SJCRH30 (cell line): ENCODE data around the gene TRIP6. TPM values are rescaled to one million over a fixed set of nuclear protein-coding genes. Genes with fewer than 3 reads are reported as not detected.
A peak's percentile ranks its signal among the peaks of the same experiment; 100 is the strongest.

Experiments
- DNase-seq, 2 experiments: peaks; one replicate each; pipeline ENCODE4 v3.0.0-alpha.2; 2015 to 2020
- H3K27ac ChIP-seq: fragments of 250-450 bp; sonication (Bioruptor Pico); 2 replicates; pipeline ENCODE4 v1.5.1; 2020; ENCODE audit warnings: mild to moderate bottlenecking, moderate library complexity
- H3K27me3 ChIP-seq: fragments of 250-450 bp; sonication (Bioruptor Pico); 2 replicates; pipeline ENCODE4 v1.5.1; 2020; ENCODE audit warnings: mild to moderate bottlenecking, moderate library complexity
- H3K36me3 ChIP-seq: fragments of 250-450 bp; sonication (Bioruptor Pico); 2 replicates; pipeline ENCODE4 v1.5.1; 2020; ENCODE audit warnings: mild to moderate bottlenecking, moderate library complexity
- H3K4me1 ChIP-seq: fragments of 250-450 bp; sonication (Bioruptor Pico); 2 replicates; pipeline ENCODE4 v1.5.1; 2020; ENCODE audit warnings: mild to moderate bottlenecking, moderate library complexity
- H3K4me3 ChIP-seq: fragments of 250-450 bp; sonication (Bioruptor Pico); 2 replicates; pipeline ENCODE4 v1.5.1; 2020; ENCODE audit warnings: mild to moderate bottlenecking, moderate library complexity
- H3K9me3 ChIP-seq: fragments of 250-450 bp; sonication (Bioruptor Pico); replicated peaks from 2 replicates; pipeline ENCODE4 v1.5.1; 2020; ENCODE audit warnings: mild to moderate bottlenecking, moderate library complexity
- total RNA-seq: library from RNA; depleted of rRNA; stranded (reverse); fragments of >200 nt; shearing (Covaris generic); gene quantifications from 2 replicates; pipeline ENCODE4 v1.2.3, GENCODE V29; 2014

The TRIP6 gene
- total RNA-seq, 1 experiment from 2014 or later = 49.3 TPM

DNA sequence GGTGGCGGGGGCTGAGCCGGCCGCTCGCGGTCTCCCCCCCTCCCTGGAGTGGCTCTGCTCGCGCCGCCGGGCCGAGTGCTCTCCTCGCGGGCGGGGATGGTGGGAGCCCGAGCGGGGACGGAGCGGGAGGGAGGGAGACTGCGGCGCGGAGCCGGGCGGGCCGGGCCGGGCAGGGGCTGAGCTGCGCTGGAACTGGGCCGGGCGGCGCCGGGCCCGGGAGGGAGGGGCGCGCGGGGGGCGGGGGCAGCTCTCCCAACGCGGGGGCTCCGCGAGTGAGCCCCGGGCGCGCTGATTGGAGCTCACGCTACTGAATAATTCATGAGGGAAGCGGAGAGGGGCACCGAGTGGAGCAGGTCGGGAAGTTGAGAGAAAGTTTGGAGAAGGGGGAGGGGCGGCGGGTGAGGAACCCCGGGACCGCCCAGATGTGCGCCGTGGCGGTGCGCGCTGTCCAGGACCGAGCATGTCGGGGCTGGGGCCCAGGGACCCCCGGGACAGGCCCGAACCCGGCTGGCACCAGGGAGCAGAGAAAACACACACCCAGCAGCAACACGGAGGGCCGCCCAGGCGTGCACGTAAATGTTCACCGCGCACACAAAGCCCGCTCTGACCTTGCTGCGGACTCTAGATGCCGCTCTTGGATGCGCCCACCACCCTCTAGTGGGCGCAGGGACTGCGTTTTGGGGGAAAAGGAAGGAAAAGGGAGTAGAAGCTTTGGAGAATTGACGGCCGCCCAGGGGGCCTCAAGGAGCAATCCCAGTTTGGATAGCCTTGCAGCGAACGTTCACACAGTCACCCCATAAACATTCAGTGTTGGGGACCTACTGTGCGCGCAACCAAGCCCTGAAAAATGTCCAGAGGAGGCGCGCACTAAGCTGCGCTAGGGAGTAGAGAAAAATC, 39.6 kb upstream of the TRIP6 start, which contains the start of gene EPHB4:
Gene EPHB4 (minus strand): TSS at position 194 of the 897 bp plus-strand sequence. CDS start 493 bp downstream, outside the sequence.
- H3K36me3 ChIP-seq = peaks cover 10% of the 10 kb centered on the region
- no peaks in the 10 kb centered on the region for H3K9me3 ChIP-seq
- no peaks in the 10 kb centered on the region; the same call in 1 of the 2 replicates for H3K27me3 ChIP-seq
- H3K4me3 ChIP-seq = peak within 1 kb of the TSS; percentile 95
- DNase-seq = peak; percentile 94 to 97
- 0 out of 2 replicates have a peak, but pooled peaks cover 3% of the 10 kb centered on the region for H3K4me1 ChIP-seq
- H3K27ac ChIP-seq = peak within 1 kb of the TSS; percentile 44; the same call in 1 of the 2 replicates

DNA sequence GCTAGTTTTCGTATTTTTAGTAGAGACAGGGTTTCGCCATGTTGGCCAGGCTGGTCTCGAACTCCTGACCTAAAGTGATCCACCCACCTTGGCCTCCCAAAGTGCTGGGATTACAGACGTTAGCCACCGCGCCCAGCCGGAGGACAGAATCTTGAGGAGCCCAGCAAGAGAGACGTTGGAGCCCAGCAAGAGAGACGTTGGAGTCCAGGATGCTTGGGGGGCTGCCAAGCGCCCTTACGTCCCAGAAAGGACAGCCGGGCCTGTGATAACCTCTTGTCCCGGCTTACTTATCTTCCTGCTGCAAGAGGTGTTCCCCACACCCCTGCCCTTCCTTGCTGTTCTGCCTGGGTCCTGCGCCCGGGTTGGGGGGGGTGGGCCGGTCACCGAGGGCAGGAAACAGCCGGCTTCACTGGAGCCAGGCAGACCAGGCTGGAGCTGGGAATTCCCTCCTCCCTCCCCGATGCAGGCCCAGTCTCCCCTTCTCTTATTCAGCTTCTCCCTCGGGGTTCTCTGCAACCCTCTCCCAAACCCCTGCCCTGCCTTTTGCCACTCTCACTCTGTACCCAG, 38.0 kb upstream of the TRIP6 start:
- no peak for DNase-seq
- Histone ChIP-seq H3K4me1 (0 out of 2 replicates have a peak, but pooled peaks cover 3% of the 10 kb centered on the region), H3K36me3 (no peaks in the 10 kb centered on the region; the same call in 1 of the 2 replicates), H3K4me3 (no peak overlapping the region), H3K27me3 (no peaks in the 10 kb centered on the region; the same call in 1 of the 2 replicates), H3K9me3 (no peaks in the 10 kb centered on the region), H3K27ac (no peak overlapping the region)

DNA sequence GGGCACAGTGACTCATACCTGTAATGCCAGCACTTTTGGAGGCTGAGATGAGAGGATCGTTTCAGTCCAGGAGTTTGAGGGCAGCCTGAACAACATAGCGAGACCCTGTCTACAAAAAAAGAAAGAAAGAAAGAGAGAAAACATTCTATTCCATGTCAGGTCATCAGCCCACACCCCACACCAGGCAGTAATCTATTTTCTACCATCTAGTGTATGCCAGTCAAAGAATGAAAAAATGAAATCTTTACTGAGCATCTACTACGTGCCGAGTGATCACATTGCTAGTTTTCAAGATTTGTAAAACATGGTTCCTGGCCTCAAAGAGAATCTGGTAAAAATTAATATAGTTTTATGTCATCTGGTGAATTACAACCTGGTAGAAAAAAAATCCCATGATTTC, 36.8 kb upstream of the TRIP6 start:
- no peaks in the 10 kb centered on the region for H3K9me3 ChIP-seq
- H3K27ac ChIP-seq = no peak overlapping the region
- no peaks in the 10 kb centered on the region; the same call in 1 of the 2 replicates for H3K27me3 ChIP-seq
- H3K36me3 ChIP-seq = no peaks in the 10 kb centered on the region
- DNase-seq = no peak
- 0 out of 2 replicates have a peak, but pooled peaks cover 3% of the 10 kb centered on the region for H3K4me1 ChIP-seq
- H3K4me3 ChIP-seq = no peak overlapping the region

DNA sequence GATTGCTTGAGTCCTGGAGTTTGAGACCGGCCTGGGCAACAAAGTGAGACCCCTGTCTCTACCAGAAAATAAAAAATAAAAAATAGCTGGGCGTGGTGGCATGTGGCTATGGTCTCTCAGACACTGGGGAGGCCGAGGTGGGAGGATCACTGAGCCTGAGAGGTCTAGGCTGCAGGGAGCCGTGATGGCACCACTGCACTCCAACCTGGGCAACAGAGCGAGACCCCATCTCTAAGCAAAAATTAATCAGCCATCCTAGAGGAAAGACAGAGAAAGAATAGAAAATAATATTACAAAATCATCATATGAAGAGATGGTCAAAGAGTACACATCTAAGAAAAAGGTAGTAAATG, 34.9 kb upstream of the TRIP6 start:
- H3K9me3 ChIP-seq = no peaks in the 10 kb centered on the region
- H3K27me3 ChIP-seq = no peaks in the 10 kb centered on the region; the same call in 1 of the 2 replicates
- H3K4me1 ChIP-seq = peaks cover 7% of the 10 kb centered on the region
- H3K36me3 ChIP-seq = no peaks in the 10 kb centered on the region
- H3K4me3 ChIP-seq = no peak overlapping the region
- H3K27ac ChIP-seq = no peak overlapping the region
- DNase-seq = no peak

DNA sequence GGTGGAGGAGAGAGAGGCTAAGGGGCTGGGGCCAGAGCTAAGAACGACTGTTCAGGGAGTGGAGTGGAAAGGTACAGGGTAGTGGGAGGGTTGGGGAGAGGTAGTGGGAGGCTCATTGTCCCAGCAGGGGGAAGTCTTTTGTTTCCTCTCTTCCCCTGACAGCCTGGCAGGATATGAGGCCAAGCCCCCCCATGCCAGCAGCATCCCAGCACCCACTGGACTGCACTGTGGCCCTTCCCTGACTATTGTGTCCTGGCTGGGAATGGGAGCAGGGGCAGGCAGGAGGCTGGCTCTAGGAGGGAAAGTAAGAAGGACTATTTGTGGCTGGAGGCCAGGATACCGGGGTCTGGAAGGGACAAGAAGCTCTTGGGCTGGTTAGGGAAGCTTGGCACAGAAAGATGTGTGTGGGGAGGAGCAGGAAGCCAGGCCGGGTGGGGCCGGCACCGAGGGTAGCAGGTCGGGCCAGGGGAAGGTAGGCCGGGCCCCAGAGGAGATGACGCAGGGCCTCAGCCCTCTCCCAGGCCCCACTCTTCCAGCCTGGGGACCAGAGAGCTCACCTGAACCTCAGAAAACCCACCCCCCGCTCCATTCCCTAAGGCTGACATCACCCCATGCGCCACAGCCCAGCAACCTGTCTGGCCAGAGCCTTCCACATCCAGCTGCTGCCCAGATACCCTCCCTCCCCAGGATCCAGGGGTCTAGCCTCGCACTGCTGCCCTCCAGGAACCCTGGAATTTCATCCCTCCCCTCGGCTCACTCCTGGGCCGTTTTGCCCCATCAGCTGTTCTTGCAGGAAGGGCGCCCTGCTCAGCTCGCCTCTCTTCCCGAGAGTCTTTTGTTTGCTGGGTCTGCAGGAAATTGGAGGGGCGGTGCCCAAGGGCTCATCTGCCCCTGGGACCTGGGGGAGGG, 31.0 kb upstream of the TRIP6 start:
- H3K36me3 ChIP-seq = no peaks in the 10 kb centered on the region
- DNase-seq = peak; percentile 79 to 80

DNA sequence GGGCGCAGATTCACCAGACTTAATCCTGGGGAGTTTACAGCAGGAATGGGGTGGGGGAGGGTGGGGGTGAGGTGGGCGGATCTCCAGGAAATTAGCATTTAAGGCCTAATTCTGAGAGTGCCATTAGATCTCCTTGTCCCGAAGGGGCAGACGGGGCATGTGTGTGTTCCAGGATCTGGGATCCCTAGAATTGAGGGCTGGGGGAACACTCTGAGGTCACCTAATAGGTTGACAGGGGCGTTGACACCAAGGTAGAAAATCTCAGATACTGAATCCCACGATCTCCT, 30.4 kb upstream of the TRIP6 start:
- Histone ChIP-seq H3K4me1 (peaks cover 7% of the 10 kb centered on the region), H3K36me3 (no peaks in the 10 kb centered on the region), H3K9me3 (no peaks in the 10 kb centered on the region), H3K27me3 (no peaks in the 10 kb centered on the region; the same call in 1 of the 2 replicates), H3K27ac (peak overlapping the region; percentile 60), H3K4me3 (peak overlapping the region; percentile 41)
- DNase-seq = no peak

More for the DNA sequence above, 31.0 kb upstream of the TRIP6 start:
- H3K9me3 ChIP-seq = no peaks in the 10 kb centered on the region
- peaks cover 7% of the 10 kb centered on the region for H3K4me1 ChIP-seq
- H3K27ac ChIP-seq = peak overlapping the region; percentile 21; the same call in 1 of the 2 replicates
- H3K4me3 ChIP-seq = peak overlapping the region; percentile 34
- H3K27me3 ChIP-seq = no peaks in the 10 kb centered on the region; the same call in 1 of the 2 replicates

DNA sequence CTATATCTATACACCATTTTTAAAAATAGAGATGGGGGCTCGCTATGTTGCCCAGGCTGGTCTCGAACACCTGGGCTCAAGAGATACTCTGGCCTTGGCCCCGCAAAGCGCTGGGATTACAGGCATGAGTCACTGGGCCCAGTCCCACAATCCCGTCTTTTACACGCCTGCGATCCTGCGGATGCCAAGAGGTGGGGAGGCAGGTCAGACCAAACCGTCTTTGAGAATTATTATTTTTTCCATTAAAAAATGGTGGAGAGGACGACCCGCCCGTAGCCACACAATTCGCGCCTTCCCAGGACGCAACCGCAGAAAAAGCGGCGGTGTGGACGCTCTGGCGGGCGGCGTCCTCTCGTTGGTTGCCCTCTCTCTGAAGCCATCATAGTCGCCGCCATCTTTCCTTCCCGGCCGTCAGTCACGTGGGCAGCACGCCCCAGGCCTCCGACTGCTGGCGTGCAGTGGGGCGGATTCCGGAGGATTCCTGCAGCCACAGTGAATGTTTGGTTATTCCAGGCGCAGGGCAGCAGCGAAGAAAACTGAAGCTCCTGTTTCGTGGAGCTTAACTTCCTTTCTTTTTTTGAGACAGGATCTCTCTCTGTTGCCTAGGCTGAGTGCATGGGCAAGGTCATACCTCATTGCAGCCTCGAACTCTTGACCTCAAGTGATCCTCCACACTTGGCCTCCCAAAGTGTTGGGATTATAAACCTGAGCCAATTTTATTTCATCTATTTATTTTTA, 29.9 kb upstream of the TRIP6 start:
- Histone ChIP-seq H3K4me3 (peak overlapping the region; percentile 41), H3K27ac (peak overlapping the region; percentile 60), H3K36me3 (no peaks in the 10 kb centered on the region), H3K4me1 (peaks cover 7% of the 10 kb centered on the region), H3K9me3 (no peaks in the 10 kb centered on the region), H3K27me3 (no peaks in the 10 kb centered on the region; the same call in 1 of the 2 replicates)
- peak; percentile 82 to 85 for DNase-seq

DNA sequence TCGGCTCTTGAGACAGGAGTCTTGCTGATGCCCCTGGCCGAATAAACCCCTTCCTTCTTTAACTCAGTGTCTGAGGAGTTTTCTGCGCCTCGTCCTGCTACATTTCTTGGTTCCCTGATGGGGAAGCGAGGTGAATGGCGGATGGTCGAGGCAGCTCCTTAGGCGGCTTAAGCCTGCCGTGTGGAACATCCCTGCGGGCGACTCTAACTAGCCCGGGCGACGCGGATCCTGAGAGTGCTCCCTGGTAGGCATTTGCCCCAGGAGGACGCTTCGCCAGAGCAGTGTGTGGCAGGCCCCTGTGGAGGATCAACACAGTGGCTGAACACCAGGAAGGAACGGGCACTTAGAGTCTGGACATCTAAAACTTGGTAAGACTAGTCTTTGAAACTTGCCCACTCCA, 27.8 kb upstream of the TRIP6 start:
- Histone ChIP-seq H3K9me3 (no peaks in the 10 kb centered on the region), H3K27me3 (no peaks in the 10 kb centered on the region), H3K4me3 (no peak overlapping the region), H3K4me1 (peaks cover 7% of the 10 kb centered on the region), H3K27ac (no peak overlapping the region), H3K36me3 (no peaks in the 10 kb centered on the region)
- no peak for DNase-seq

DNA sequence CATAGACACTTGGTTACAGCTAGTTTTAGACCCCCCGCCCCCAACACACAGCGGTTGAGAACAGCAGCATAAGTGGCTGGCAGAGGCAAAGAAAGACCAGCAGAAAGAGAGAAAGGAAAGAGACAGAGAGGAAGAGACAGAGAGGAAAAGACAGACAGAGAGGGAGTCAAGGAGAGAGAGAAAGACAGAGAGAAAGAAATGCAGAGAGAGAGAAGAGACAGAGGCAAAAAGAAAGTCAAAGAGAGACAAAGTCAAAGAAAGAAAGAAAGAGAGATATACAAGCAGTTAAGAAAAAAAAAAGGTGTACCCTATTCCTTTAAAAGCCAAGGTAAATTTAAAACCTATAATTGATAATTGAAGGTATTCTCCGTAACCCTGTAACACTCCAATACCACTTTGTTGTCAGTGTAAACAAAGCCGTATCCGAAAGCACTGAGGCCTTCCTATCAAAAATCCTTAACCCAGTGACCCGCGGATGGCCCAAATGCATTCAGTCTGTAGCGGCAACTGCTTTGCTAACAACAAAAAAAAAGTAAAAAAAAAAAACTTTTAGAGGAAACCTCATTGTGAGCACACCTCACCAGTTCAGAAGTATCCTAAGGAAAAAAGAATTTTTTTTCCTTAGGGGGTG, 26.6 kb upstream of the TRIP6 start:
- Histone ChIP-seq H3K9me3 (no peaks in the 10 kb centered on the region), H3K4me1 (peaks cover 7% of the 10 kb centered on the region), H3K27ac (no peak overlapping the region), H3K27me3 (no peaks in the 10 kb centered on the region), H3K4me3 (no peak overlapping the region), H3K36me3 (no peaks in the 10 kb centered on the region)
- DNase-seq = no peak

DNA sequence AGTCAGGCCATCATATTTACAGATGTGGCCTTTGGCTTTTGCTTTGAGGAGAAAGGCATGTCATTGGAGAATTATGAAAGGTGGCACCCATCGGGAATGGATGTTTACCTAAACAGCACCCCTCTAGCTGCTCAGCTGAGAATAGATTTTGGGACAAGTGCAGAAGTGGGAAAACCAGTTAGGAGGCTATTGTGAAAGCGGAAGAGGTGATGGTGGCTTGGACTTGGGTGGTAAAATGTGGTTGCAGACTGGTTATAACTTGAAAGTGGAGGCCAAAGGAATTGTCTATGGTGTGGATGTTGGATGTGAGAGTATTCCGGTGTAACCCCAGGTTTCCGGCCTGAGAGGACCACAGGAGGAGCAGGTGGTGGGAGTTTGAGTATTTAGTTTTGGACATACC, 19.8 kb upstream of the TRIP6 start:
- no peak overlapping the region for H3K27ac ChIP-seq
- DNase-seq = no peak
- no peaks in the 10 kb centered on the region for H3K36me3 ChIP-seq
- no peaks in the 10 kb centered on the region for H3K4me1 ChIP-seq
- no peak overlapping the region for H3K4me3 ChIP-seq
- H3K9me3 ChIP-seq = no peaks in the 10 kb centered on the region
- H3K27me3 ChIP-seq = no peaks in the 10 kb centered on the region

DNA sequence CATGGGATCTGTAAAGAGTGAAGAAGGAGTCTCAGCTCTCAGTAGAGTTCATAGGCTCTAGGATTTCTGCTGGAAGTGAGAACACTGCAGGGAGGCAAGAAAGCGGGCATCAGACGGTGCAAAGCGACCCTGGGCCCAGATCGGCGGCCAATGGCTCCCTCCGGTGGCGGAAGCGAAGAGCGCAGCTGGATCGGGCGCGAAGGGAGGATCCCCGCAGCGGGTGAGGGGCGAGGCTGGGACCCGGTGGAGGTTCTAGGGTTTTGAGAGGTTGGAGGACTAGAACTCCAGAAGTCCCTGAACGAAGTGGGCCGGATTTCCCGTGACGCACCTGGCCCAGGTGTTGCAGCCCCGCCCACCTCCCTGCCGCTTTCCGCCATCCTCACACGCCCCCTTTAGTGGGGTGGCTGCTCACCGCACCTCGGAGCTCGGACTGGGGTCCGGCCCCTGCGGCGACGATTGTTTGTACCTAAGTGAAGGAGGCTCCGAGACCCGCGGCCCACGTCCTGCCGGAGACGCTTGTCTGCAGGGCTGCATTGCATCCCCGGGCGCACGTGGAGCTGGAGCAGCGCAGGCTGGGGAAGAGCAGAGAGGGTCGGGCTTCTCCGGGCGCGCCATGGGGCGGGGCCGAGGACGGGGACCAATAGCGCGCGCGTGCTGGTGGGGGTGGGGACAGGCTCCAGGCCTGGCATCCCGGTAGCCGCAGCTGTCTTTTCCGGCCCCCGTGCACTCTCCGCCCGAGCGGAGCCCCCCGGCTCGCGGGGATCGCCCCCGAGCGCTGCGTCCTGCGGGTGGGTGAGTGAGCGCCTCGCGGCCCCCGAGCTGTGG, 14.9 kb upstream of the TRIP6 start, which contains the start of gene SLC12A9:
Gene SLC12A9 (plus strand): TSS at position 666 of the 825 bp plus-strand sequence. CDS start 1,485 bp downstream, outside the sequence.
- Histone ChIP-seq H3K36me3 (no peaks in the 10 kb centered on the region), H3K4me3 (peak within 1 kb of the TSS; percentile 80), H3K27me3 (no peaks in the 10 kb centered on the region), H3K27ac (peak within 1 kb of the TSS; percentile 33; the same call in 1 of the 2 replicates), H3K4me1 (no peaks in the 10 kb centered on the region), H3K9me3 (no peaks in the 10 kb centered on the region)
- peak; percentile 94 for DNase-seq

DNA sequence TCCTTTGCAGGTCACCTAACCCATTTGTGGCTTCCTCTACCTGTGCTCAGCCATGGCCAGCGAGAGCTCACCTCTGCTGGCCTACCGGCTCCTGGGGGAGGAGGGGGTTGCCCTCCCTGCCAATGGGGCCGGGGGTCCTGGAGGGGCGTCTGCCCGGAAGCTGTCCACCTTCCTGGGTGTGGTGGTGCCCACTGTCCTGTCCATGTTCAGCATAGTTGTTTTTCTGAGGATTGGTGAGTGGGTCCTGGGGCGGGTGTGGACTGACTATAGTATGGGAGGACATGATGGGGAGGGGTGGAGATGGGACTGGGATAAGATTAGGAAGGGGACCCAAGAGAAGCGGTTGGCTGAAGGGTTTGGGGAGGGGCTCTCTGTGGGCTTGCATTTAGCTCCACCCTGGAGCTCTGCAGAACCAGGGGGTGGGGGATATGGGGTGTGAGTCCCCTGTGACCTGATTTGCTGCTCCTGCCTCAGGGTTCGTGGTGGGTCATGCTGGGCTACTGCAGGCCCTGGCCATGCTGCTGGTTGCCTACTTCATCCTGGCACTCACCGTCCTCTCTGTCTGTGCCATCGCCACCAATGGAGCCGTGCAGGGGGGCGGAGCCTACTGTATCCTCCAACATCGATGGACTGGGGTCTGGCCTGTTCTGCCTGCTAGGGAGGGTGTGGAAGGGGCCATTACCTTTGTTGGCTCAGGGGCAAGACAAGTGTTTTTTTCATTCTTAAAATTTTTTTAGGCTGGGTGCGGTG, 12.9 kb upstream of the TRIP6 start:
- H3K4me1 ChIP-seq = no peaks in the 10 kb centered on the region
- H3K27me3 ChIP-seq = no peaks in the 10 kb centered on the region
- H3K36me3 ChIP-seq = no peaks in the 10 kb centered on the region
- DNase-seq = no peak
- H3K9me3 ChIP-seq = no peaks in the 10 kb centered on the region
- H3K4me3 ChIP-seq = no peak overlapping the region
- H3K27ac ChIP-seq = no peak overlapping the region
